Brain pericyte (primary cell): Measurements from ENCODE around the gene SHOC2.

ENCODE experiments used
- DNase-seq: peaks from one replicate; pipeline ENCODE4 v3.0.0-alpha.2; 2012; ENCODE audit warnings: low read depth, low spot score

Gene SHOC2

GRCh38 chr10:110946496-110946895 is 27.1 kb downstream of the SHOC2 start:
- DNase-seq = no peak

GRCh38 chr10:110947061-110947595 is 27.7 kb downstream of the SHOC2 start:
- DNase-seq = no peak

- no peak for DNase-seq
Measured at GRCh38 chr10:110951381-110951780, 32.0 kb downstream of the SHOC2 start.

- no peak for DNase-seq
Measured at GRCh38 chr10:110957606-110958005, 38.2 kb downstream of the SHOC2 start.

GRCh38 chr10:110959379-110960332 is 40.3 kb downstream of the SHOC2 start:
- no peak for DNase-seq

GRCh38 chr10:110960333-110960712 is 40.9 kb downstream of the SHOC2 start:
- DNase-seq = no peak

GRCh38 chr10:110962443-110962842 is 43.0 kb downstream of the SHOC2 start:
- no peak for DNase-seq

GRCh38 chr10:110963162-110963561 is 43.8 kb downstream of the SHOC2 start:
- DNase-seq = no peak

GRCh38 chr10:110964681-110965080 is 45.3 kb downstream of the SHOC2 start:
- no peak for DNase-seq

- DNase-seq = no peak
Measured at GRCh38 chr10:110965216-110965615, 45.8 kb downstream of the SHOC2 start.

GRCh38 chr10:110966146-110966545 is 46.7 kb downstream of the SHOC2 start:
- DNase-seq = no peak

GRCh38 chr10:110967009-110967630 is 47.7 kb downstream of the SHOC2 start:
- DNase-seq = no peak

- DNase-seq = no peak
Measured at GRCh38 chr10:110967645-110968044, 48.2 kb downstream of the SHOC2 start.

- DNase-seq = no peak
Measured at GRCh38 chr10:110969183-110969582, 49.8 kb downstream of the SHOC2 start.

GRCh38 chr10:110971638-110972037 is 52.2 kb downstream of the SHOC2 start:
- no peak for DNase-seq

- no peak for DNase-seq
Measured at GRCh38 chr10:110972231-110973134, 53.1 kb downstream of the SHOC2 start.

GRCh38 chr10:110973400-110973799 is 54.0 kb downstream of the SHOC2 start:
- no peak for DNase-seq

- no peak for DNase-seq
Measured at GRCh38 chr10:110976577-110976976, 57.2 kb downstream of the SHOC2 start.

GRCh38 chr10:110977662-110978061 is 58.3 kb downstream of the SHOC2 start:
- DNase-seq = no peak

- no peak for DNase-seq
Measured at GRCh38 chr10:110978204-110978603, 58.8 kb downstream of the SHOC2 start.

- DNase-seq = no peak
Measured at GRCh38 chr10:110979611-110980010, 60.2 kb downstream of the SHOC2 start.

- no peak for DNase-seq
Measured at GRCh38 chr10:110980807-110981206, 61.4 kb downstream of the SHOC2 start.
